HG03469 (cell line): ENCODE data around the gene MAP3K14.
"Not testable (repeated sequence)": the region's sequence is repeated elsewhere in the genome, so short reads cannot be mapped to it uniquely, and the experiment has no call there.

Source experiments
- ATAC-seq: cut with Tn5 transposase; IDR thresholded peaks from one replicate; pipeline ENCODE4 v1.9.1; 2021; ENCODE audit warnings: mild to moderate bottlenecking, moderate library complexity, moderate number of reproducible peaks; ENCODE audit not compliant: unreplicated experiment

Gene MAP3K14

DNA sequence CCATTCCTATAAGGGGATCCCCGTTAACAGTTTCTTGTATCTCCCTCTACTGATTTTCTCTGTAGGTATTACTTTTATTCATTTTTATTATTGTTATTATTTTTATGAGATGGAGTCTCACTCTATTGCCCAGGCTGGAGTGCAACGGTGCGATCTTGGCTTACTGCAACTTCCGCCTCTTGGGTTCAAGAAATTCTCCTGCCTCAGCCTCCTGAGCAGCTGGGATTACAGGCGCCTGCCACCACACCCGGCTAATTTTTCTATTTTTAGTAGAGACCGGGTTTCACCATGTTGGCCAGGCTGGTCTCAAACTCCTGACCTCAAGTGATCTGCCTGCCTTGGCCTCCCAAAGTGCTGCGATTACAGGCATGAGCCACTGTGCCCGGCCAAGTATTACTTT, 14.6 kb downstream of the MAP3K14 start:
- not testable (repeated sequence) for ATAC-seq

- ATAC-seq, result no peak
These were observed 15.1 kb downstream of the MAP3K14 start for GRCh38 chr17:45301674-45302073.

- ATAC-seq, result no peak
These were observed 16.6 kb downstream of the MAP3K14 start for GRCh38 chr17:45300060-45300751.

GRCh38 chr17:45299361-45299760, 17.5 kb downstream of the MAP3K14 start:
- no peak for ATAC-seq

DNA sequence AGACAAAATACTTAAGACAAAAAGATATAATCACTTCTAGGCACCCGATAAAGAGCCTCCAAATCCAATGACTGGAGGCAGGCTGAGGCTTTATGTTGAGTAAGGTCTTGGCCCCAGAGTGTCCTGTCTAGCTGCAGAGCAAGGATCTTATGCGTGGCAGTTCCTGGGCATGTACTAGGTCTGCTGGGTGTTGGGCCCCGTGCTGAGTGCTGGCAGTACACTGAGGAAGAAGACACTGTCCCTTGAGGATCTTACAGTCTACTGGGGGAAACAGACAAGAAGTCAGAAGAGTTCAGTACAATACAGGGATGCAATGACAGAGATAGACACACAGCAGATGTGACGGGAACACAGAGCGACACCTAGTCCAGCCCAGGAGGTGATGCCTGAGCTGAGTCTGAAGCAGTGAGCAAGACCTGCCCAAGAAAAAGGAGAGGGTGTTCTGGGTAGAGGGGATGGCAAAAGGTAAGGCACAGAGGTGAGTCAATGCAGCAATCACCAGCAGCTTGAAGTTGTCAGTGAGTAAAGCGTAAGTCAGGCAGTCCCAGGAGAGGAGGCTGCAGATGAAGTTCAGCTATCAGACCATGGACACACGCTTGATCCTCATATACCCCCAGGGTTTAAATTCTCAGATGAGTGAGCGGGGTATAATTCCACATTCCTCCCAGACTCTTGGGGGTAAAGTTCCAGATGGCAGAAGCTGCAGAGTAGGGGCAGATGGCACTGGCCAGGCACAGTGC, 18.1 kb downstream of the MAP3K14 start:
- no peak for ATAC-seq

GRCh38 chr17:45296833-45297124, 20.0 kb downstream of the MAP3K14 start:
- ATAC-seq, result no peak

GRCh38 chr17:45296003-45296832, 20.6 kb downstream of the MAP3K14 start:
- ATAC-seq, result no peak

- no peak for ATAC-seq
These were observed 22.3 kb downstream of the MAP3K14 start for GRCh38 chr17:45294506-45294905.

- ATAC-seq, result no peak
These were observed 23.2 kb downstream of the MAP3K14 start for GRCh38 chr17:45293413-45294211.

GRCh38 chr17:45292696-45293412, 24.0 kb downstream of the MAP3K14 start:
- no peak for ATAC-seq

- no peak for ATAC-seq
These were observed 25.5 kb downstream of the MAP3K14 start for GRCh38 chr17:45291171-45291805.

GRCh38 chr17:45290269-45290765, 26.5 kb downstream of the MAP3K14 start:
- ATAC-seq, result no peak

DNA sequence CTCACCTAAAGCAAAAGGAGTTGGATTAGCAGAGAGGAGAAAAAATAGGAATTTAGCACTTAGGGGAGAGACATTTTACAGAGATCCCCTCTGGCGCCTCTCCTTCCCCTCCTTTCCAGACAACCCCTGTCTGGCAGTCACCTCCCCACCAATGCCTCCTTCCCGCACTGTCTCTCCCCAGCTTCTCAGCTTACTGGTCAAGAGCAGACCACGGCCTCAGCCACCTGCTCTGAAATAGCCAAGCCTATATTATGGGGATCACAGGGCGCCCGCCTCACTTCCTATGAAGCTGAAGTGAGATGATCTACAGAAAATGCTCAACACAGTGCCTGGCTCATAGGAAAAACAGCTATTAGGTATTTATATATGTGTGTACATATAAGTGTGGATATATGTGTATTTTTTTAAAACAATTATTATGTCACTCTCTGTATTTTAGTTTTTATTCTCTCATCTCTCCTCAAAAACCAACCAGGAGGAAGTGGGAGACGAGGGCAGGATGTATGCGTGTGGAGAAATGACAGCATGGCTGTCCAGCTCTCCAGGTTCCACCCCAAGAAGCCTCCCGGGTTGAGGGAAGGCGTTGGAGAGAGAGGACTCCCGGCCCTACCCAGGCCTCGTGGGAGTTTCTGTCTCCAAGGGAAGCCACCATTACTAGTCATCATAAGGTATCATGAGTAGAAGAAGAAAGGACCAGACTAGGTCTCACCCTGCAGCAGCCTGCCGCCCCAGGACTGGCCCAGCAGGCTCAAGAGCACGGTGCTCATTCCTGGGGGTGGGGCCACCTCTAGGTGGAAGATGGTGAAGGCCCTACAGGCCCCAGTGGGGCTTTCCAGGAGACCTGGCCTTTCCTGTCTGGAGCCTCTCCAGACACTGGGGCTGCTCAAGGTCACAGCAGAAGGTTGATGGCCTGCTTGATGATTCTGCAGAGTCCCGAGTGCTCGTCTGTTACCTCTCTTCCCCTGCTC, 27.2 kb downstream of the MAP3K14 start:
- no peak for ATAC-seq

DNA sequence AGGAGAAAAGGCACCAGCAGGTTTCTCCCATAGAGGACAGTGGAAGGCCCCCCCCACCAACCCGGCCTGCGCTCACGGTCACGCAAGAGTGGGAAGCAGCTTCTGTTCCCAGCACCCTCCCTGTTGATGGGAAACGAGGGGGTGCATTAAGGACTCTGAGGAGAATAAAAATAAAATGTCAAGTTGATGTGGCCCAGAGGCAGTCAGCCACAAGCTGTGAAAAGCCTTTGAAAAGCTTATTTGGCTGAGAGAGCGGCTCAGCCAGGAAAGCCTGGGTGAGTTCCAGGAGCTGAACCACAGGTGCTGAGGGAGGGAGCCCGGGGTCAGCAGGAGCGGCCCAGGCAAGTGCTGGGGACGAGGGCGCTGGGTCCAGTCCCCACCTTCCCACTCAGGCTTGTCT, 28.0 kb downstream of the MAP3K14 start:
- ATAC-seq, result no peak

GRCh38 chr17:45287526-45288500, 29.0 kb downstream of the MAP3K14 start:
- no peak for ATAC-seq

DNA sequence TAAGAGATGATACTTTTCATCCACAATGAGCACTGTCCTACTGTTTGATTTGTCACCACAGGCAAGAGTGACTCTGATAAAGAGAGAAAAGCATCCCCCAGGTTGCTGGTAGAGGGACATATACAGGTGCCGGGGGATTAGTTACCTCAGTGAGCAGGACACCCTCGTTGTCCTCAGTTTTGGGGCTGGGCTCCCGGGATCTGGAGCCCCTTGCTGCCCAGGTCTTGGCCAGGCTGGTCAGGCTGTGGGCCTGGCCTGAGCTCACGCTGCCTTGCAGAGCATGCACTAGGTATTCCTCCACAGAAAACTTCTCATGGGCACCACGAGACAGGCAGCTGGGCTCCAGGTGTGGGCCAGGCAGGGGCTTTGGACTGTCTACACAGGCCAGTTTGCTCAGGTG, 30.5 kb downstream of the MAP3K14 start:
- ATAC-seq, result no peak
